HG02884 (cell line): ENCODE measurements around the gene EPHB2.

Experiments used
- ATAC-seq: cut with Tn5 transposase; IDR thresholded peaks from one replicate; pipeline ENCODE4 v1.9.1; 2021; ENCODE audit warnings: mild to moderate bottlenecking, moderate library complexity; ENCODE audit not compliant: unreplicated experiment

Gene EPHB2

GRCh38 chr1:22875841-22876240 lies 165.2 kb downstream of the EPHB2 start:
- ATAC-seq = no peak

- ATAC-seq = no peak
Observed at GRCh38 chr1:22876359-22877111, 165.9 kb downstream of the EPHB2 start.

- ATAC-seq = no peak
Observed at GRCh38 chr1:22877112-22877915, 166.7 kb downstream of the EPHB2 start.

- ATAC-seq = no peak
Observed at GRCh38 chr1:22877980-22878379, 167.3 kb downstream of the EPHB2 start.

GRCh38 chr1:22878626-22879025 lies 168.0 kb downstream of the EPHB2 start:
- ATAC-seq = no peak

- ATAC-seq = no peak
Observed at GRCh38 chr1:22879445-22879844, 168.8 kb downstream of the EPHB2 start.

- no peak for ATAC-seq
Observed at GRCh38 chr1:22880174-22880601, 169.5 kb downstream of the EPHB2 start.

- ATAC-seq = no peak
Observed at GRCh38 chr1:22883406-22883805, 172.8 kb downstream of the EPHB2 start.

GRCh38 chr1:22884806-22885530 lies 174.3 kb downstream of the EPHB2 start:
- no peak for ATAC-seq

- ATAC-seq = no peak
Observed at GRCh38 chr1:22886211-22886610, 175.6 kb downstream of the EPHB2 start.

GRCh38 chr1:22887491-22887890 lies 176.9 kb downstream of the EPHB2 start:
- no peak for ATAC-seq

- ATAC-seq = no peak
Observed at GRCh38 chr1:22888320-22889075, 177.9 kb downstream of the EPHB2 start.

- no peak for ATAC-seq
Observed at GRCh38 chr1:22889213-22889827, 178.7 kb downstream of the EPHB2 start.

GRCh38 chr1:22892789-22893188 lies 182.2 kb downstream of the EPHB2 start:
- ATAC-seq = no peak

- ATAC-seq = no peak
Observed at GRCh38 chr1:22893292-22893691, 182.7 kb downstream of the EPHB2 start.

- ATAC-seq = no peak
Observed at GRCh38 chr1:22895357-22895756, 184.7 kb downstream of the EPHB2 start.

- no peak for ATAC-seq
Observed at GRCh38 chr1:22896184-22896583, 185.5 kb downstream of the EPHB2 start.

GRCh38 chr1:22900451-22900850 lies 189.8 kb downstream of the EPHB2 start:
- no peak for ATAC-seq

- ATAC-seq = no peak
Observed at GRCh38 chr1:22903113-22903512, 192.5 kb downstream of the EPHB2 start.

GRCh38 chr1:22906968-22907367 lies 196.3 kb downstream of the EPHB2 start:
- no peak for ATAC-seq
